ENCODE data around the gene DOCK6.
"Not testable (repeated sequence)": the region's sequence is repeated elsewhere in the genome, so short reads cannot be mapped to it uniquely, and the experiment has no call there.

GRCh38 chr19:11179145-11179465 lies 83.2 kb downstream of the DOCK6 start:
- TF ChIP-seq ZNF384 (IDR thresholded peaks at IDR 0.05); FOXA1 (IDR thresholded peaks at IDR 0.05); CTBP1 (IDR thresholded peaks at IDR 0.05; ENCODE audit: borderline replicate concordance): not testable (repeated sequence)

All from HEK293T (cell line).